Eye (tissue), 1 donor: ENCODE data around the gene PRKACB.
"Not testable (repeated sequence)": the region's sequence is repeated elsewhere in the genome, so short reads cannot be mapped to it uniquely, and the experiment has no call there.

Experiments used
- DNase-seq: peaks from one replicate; pipeline ENCODE4 v3.0.0-alpha.2; 2015

The PRKACB gene

DNA sequence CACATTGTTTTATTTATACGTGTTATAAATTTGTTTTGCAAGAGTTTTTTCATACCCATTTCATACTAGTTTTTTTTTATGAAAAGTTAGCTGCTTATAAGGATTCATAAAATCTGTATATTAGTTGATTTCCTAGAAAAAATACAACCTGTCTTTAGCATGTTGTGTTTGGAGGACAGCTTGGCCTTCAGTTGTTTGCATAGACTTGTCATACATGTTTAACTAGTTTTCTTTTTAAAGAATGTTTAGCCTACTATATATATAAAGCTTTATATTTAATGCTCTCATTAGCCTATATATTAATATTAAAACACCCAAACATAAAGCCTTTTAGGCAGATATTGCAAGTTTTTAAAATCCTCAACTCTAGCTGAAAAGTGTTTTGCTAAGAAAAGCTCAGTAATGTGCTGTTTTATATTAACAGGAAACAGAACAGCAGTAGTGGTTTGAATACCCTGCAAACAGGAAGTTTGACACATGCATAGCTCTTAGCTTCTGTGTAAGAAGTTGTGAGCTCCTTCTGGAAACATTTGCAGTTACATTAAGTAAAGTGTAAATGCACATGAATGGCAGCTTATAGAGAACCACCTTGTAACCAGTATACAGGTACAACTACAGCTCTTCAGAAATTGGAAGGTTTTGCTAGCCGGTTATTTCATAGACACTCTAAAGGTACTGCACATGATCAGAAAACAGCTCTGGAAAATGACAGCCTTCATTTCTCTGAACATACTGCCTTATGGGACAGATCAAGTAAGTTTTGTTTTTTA is at the start of gene PRKACB:
PRKACB (plus strand) TSS at position 476 of the 770 bp plus-strand sequence; CDS start at position 567, 91 bp downstream.
- DNase-seq, result no peak

DNA sequence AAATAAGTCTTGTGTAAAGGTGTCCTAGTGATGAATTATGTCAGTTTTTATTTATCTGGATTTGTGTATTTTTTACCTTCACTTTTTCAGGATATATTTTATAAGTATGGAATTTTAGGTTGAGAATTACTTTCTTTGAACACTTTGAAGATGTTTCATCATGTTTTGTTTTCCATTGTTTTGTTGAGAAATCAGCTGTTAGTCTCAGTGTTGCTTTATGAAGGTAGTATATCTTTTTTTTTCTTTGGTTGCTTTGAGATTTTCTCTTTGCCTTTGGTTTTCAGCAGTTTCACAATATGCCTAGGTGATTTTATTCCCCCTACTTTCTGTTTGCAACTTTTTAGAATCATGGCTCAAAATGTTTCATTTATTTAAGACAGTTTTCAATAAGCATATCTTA is 48.8 kb upstream of the PRKACB start:
- no peak for DNase-seq

DNA sequence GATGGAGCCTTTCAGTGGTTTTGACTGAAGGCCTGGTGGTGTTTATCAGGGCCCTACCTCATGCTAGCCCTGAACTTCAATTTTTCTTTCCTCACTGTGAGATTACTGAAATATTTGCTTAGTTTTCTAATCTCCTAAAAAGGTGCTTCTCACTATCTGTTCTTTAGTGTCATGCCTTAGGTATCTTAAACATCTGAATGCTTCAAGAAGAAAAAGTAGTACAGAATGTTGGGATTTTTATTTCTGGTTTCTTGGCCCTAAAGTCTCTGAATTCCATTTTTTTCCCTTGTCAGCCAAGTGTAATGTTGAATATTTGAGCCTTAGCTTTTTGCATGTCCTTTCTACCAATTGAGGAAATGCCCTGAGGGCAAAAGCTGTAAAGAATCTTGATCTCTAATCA is 47.9 kb upstream of the PRKACB start:
- DNase-seq, result no peak

DNA sequence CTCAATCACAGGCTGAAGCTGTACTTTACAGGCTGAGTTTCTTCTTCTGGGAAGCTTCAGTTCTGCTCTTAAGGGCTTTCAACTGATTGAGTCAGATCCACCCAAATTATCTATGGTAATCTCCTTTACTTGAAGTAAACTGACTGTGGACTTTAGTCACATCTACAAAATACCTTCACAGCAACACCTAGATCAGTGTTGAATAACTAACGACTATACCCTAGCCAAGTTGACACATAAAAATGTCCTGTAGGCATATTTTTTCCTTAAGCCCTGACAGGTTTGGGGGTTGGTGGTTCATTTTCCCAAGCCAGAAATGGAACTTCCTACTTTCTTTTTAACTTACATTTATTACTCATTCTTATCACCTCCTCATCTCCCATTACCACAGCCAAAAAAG is 42.9 kb upstream of the PRKACB start:
- DNase-seq, result no peak

DNA sequence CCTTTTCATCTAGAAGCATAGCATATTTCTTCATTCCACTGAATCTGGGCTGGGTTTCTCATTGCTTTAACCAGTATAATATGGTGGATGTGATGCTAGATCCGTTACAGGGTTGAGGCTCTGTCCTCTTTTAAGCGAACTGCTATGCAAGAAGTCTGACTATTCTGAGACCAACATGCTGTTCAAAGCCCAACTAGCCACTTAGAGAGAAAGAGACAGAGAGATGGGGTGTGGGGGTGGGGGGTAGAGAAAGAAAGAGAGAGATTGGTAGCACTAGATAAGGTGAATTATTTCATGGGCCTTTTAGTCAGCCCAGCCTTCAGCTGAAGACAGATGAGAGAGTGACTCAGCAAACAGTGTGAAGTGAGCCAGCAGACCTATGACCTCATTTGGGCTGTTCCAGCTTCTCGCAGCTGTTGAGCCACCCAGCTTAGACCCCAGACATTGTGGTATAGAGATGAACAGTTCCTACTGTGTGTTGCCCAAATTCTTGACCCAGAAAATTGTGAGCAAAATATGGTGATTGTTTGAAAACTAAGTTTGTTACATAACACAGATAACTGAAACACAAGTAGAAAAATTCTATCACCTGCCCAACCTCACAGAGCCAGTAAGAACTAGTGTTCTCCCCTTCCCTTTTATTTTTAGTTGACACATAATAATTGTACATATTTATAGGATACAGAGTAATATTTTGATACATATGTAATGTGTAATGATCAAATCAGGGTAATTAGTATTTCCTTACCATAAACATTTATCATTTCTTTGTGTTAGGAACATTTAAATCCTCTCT is 40.7 kb upstream of the PRKACB start:
- peak; percentile 71 for DNase-seq

DNA sequence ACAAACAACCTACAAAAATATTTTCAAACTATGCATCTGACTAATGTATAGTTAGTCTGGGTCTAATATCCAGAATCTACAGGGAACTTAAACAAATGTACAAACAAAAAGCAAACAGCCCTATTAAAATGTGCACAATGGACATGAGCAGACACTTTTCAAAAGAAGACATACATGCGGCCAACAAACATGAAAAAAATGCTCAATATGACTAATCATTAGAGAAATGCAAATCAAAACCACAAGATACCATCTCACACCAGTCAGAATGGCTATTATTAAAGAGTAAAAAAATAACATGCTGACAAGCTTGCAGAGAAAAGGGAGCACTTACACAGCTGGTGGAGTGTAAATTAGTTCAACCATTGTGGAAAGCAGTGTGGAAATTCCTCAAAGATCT is 36.5 kb upstream of the PRKACB start:
- not testable (repeated sequence) for DNase-seq

DNA sequence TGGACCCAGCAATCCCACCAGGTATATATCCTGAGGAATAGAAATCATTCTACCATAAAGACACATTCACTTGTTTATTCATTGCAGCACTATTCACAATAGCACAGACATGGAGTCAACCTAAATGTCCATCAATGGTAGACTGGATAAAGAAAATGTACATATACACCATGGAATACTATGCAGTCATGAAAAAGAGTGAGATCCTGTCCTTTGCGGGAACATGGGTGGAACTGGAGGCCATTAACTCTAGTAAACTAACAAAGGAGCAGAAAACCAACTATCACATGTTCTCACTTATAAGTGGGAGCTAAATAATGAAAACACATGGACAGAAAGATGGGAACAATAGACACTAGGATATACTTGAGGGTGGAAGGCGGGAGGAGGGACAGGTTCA is 36.1 kb upstream of the PRKACB start:
- no peak for DNase-seq

DNA sequence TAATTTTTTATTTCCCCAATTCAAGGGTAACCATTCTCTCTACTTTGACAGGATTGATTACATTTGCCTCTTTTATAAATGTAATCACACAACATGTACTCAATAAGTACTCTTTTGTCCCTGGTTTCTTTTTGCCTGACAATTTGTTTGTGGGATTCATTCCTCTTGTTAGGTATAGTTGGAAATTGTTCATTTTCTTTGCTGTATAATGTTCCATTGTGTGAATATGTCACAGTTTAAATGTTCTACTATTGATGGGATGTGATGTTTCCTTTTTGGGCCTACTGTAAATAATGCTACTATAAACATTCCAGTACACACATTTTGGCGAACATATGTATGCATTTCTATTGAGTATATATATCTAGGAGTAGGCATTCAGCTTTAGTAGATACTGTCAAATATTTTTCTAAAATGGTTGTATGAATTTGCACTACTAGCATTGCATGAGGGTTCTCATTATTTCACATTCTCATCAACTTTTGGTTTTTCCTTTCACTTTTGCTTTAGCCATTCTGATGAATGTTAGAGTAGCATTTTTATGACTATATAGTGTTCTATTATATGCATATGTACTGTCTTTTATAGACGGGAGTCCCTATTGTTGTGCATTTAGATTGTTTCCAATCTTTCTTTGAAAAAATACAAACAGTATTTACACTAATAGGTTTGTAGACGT is 35.0 kb upstream of the PRKACB start:
- DNase-seq, result no peak

DNA sequence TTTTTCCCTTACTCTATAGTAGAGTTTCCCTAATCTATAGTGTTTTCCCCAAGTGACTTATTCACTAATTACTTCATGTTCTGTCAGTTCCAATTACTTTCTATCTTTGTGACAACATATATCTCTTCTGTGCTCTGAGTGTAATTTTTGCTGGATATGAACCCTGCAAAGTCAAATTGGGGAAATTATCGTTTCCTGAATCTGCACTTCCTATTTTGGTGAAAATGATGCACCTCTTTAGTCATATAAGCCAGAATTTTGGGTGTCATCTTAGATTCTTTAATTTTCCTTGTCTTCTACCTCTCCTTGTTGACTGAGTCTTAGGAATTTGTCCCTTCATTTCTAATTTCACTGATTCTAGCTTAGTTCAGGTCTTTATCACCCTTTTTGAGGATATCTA is 33.4 kb upstream of the PRKACB start:
- peak; percentile 17 for DNase-seq

DNA sequence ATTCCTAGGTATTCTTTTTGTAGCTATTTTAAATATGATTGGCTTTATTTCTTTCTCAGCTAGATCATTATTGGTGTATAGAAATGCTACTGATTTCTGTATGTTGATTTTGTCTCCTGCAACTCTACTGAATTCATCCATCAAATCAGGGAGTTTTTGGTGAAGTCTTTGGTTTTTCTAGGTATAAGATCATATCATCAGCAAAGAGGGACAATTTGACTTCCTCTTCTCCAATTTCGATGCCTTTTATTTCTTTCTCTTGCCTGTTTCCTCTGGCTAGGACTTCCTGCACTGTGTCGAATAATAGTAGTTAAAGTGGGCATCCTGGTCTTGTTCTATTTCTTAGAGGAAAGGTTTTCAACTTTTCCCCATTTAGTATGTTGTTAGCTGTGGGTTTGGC is 27.5 kb upstream of the PRKACB start:
- DNase-seq, result no peak

DNA sequence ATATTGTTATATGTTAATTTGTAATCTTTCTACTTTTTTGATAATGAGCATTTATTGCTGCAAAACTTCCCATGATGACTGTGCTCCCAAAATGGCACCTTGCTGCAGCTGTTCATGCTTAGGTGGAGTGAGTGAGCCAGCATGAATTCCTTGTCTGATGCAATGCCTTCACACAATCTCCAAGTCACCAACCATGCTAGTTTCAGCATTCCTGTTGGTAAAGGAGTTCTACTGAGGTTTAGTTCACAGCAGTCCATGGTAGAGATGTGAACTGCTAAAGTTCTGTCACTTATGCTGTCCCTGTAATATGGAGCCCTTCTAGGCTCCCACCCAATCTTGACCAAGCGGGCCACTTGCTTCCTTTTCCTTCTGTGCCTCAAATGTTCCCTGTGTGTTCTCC is 26.2 kb upstream of the PRKACB start:
- no peak for DNase-seq

DNA sequence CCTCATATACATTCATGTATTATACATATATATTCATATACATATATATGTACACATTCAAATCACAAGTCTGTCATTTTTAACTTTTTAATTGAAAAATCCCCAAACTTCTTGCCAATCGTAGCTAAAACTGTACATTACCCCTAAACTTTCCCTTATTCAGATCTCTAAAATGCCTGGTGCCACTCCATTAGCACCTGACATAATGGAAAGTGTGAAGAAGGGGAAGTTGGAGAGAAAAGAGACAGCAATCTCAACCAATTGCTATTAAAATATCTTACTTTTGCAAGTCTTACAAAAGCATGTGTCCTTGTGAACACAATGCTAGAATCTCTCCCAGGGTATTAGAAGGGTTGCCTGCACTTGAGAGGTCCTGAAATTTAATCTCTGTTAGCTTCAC is 22.7 kb upstream of the PRKACB start:
- no peak for DNase-seq

DNA sequence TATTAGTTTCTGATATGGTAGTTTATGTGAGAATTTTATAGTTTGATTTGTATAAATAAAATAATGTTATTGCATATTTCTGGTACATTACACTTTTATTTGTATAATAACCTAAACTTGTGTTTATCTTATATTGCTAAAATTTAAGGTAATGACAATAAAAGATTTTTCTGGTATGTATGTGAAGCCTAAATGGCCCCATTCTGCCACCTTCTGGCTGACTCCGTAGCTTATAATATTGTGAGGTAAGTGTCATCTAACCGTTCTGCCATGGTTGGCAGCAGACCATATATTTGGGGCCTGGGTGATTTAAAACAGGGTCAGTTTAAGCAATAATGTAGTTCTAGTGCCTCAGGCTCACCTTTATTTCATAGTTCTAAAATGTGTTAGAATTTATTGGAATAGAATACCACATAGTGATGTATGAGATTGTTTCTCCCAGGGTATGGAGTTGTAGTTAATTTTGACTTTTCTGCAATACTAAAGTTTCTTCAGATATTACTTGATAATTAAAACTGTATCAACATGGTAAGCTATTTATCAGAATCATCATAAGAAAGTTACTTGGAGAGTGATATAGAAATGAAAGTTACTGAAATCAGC is 21.2 kb upstream of the PRKACB start:
- peak; percentile 63 for DNase-seq

DNA sequence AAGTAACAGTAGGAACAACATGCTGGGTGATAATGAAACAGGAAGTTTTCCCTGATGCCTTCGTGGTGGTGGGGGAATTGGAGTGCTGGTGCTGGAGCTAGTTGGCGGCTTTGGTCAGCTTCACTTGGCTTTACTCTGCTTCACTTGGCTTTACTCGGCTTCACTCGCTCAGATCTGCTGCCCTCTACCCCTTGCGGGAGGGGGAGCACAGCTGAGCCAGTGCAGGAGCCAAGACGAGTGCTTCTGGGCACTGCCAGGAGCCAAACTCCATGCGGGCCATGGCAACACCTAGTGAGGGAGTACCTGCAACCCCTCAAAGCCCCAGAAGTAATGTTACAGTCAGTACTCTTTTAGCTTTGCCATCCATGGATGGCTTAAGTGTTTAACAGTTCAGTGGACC is 10.6 kb upstream of the PRKACB start:
- no peak for DNase-seq

DNA sequence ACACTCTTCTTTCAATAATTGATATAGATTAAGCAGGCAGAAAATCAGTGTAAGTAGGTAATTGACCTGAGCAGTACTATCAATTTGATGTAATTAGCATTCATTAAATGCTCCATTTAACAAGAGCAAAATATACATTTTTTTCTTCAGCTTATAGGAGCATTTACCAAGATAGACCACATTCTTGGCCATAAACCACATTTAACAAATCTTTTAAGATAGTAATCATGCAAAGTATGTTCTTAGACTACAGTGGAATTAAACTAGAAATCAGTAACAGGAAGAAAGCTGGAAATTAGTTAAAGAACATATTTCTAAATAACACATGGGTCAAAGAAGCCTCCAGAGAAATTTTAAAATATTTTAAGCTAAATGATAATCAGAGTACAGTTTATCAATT is 8.7 kb upstream of the PRKACB start:
- no peak for DNase-seq

DNA sequence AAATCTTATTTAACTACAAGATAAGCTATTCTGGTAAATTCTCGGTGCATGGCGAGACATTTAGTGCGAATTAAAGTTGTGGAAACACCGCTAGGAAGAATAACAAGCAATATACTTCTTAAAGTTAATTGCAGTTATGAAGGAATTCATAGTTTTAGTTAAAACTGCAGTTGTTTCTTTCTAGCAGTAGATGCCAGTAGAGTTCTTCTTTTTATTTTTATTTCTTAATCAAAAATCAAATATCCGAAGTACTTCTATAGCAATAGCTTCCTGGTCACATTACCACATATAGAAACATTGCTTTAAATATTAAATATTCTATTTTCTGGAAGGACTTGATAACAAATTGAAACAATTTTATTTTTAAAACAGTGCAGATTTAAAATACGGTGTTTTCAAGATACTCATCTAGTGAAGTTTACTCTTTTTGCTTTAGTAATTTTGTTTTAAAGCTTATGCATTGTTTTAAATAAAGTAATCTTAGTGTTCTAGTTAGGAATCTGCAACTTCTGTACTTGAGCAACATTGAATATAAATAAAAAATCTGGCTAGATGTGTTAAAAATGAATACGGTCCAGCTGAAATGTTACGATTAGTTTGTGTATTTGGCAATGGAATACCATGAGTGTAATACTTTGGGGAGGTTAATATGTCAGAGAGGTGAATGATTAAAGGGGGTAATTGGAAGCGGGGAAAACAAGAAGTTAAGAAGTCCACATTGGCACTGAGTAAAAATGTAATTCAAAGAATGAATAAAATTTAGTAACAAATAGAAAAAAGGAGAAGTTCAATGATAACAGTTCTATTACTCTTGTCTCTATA is 2.7 kb upstream of the PRKACB start:
- no peak for DNase-seq

DNA sequence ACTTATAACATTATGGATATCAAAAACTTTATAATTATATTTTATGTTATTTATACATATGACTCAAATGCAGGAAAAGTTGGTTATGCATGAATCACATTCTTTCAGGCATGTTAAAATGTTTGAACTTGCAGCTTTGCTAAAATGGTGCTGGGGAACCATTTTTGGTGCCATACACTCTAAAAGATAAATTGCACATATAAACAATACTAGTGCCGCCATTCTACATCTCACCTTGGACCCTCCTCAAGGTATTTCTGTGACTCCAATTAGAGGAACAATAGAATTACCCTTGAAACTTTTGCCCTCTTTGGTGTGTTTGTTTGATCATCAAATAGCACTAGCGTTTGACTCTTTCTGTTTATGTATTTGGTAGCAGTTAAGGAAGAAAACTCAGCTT is 997 bp downstream of the PRKACB start:
- no peak for DNase-seq

DNA sequence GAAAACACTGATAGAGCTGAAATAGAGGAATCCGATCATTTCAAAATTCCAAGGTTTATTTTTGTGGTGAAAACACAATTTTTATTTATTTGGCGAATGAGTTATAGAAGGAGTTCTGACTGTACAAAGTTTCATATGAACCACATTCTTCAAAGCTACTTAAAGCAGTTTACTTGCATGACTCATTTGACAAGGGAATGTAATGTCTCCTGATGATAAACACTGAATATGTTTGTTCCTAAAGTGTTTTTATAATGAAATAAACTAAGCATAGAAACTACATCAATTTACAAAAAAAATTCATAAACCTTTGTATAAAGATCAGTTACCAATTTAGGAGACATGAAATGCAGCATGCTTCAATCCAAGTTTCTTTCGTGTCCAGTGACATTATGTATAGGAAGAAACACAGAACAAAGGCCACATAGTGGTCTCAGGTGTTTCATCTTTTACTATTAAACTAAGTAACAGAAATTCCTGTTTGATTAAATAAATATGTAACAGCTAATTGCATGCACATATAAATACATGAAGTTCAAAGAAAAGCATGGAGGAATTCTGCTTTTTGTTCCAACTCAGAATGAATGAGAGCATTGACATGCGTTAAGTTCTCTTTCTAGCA is 2.5 kb downstream of the PRKACB start:
- DNase-seq, result no peak

DNA sequence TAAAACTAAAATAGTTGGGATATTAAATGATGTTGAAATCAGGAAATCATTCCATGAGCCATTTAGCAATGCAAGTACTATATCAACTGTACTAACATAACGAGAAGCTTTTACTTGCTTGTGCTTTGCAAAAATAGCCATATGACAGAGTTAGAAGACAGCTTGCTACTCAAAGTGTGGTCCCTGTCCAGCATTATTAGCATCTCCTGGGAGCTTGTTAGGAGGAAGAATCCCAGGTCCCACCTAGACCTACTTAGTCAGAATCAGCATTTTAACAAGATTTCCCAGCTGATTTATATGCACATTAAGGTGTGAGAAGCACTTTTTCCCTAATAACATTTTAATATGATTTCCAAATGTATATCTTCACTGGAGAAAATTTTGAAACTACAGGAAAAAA is 4.7 kb downstream of the PRKACB start:
- no peak for DNase-seq

DNA sequence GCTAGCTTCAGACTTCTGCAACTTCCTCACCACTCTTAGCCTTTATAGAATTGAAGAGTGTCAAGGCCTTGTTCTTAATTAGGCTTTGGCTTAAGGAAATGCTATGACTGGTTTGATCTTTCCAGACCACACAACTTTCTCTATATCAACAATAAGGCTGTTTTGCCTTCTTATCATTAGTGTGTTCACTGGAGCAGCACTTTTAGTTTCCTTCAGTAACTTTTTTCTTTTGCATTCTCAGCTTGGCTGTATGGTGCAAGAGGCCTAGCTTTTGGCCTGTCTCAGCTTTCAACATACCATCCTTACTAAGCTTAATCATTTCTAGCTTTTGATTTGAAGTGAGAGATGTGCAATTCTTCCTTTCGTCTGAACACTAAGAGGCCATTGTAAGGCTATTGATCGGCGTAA is 8.6 kb downstream of the PRKACB start:
- no peak for DNase-seq

DNA sequence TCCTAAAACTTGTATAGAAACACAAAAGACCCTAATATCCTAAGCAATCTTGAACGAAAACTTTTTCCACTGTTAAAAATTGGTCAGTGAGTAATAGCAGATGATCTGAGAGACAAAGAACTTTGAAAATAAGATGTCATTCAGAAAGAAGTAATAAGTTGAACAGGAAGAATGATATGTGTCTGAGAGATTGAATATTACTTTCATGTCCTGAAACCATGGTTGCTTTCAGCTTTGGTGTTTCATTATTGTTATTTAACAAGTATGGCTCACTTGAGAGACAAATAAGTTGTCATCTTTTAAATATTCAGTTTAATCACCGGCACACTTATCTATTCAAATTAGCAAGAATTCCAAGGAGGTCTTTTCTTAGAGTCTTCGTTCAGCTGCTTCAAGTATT is 11.4 kb downstream of the PRKACB start:
- no peak for DNase-seq

DNA sequence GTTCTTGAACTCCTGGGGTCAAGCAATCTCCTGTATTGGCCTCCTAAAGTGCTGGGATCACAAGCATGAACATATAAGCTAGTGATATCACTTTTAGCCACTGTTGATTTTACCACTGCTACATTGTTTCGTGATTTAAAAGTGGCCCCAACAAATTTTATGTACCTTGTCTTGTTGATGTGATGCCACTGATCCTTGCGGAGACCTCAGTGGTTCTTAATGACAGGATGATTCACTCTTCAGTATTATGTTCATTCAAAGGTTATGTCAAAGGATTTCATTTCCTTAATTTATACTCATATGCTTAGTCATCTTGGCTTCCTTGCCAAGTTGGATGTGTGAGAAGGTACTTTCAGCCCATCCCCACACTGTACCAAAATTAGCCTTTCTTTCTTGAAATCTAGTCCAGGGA is 12.1 kb downstream of the PRKACB start:
- DNase-seq, result no peak
